ENCODE results near the gene ZBED1.
"Not testable (repeated sequence)": the region's sequence is repeated elsewhere in the genome, so short reads cannot be mapped to it uniquely, and the experiment has no call there.

The ZBED1 gene

GRCh38 chrX:2479420-2479780 lies 21.4 kb downstream of the ZBED1 start:
- H3K4me1 ChIP-seq (ENCODE audit: control insufficient read depth, insufficient read depth, low read length): peaks cover 2% of the 10 kb centered on the region
- no peak overlapping the region for H3K9ac ChIP-seq (ENCODE audit: low read depth, low read length)
- H3K27me3 ChIP-seq (ENCODE audit: control insufficient read depth, insufficient read depth, low read length): no peaks in the 10 kb centered on the region
- H3K4me2 ChIP-seq (ENCODE audit: low read length): no peak overlapping the region
- peaks cover 9% of the 10 kb centered on the region for H3K36me3 ChIP-seq (ENCODE audit: insufficient read depth, low read length)
- no peaks in the 10 kb centered on the region for H3K9me3 ChIP-seq (replicated peaks; ENCODE audit: low read length)
- H3K4me3 ChIP-seq (ENCODE audit: low read length): no peak overlapping the region

- Histone ChIP-seq H3K4me2 (ENCODE audit: low read length) (no peak overlapping the region), H3K27me3 (ENCODE audit: control insufficient read depth, insufficient read depth, low read length) (no peaks in the 10 kb centered on the region), H3K4me1 (ENCODE audit: control insufficient read depth, insufficient read depth, low read length) (no peaks in the 10 kb centered on the region), H3K9me3 (replicated peaks; ENCODE audit: low read length) (no peaks in the 10 kb centered on the region), H3K36me3 (ENCODE audit: insufficient read depth, low read length) (peaks cover 8% of the 10 kb centered on the region), H3K9ac (ENCODE audit: low read depth, low read length) (no peak overlapping the region), H3K4me3 (ENCODE audit: low read length) (no peak overlapping the region)
Observed at GRCh38 chrX:2478546-2479419, 22.0 kb downstream of the ZBED1 start.

GRCh38 chrX:2477313-2477712 lies 23.5 kb downstream of the ZBED1 start:
- not testable (repeated sequence) for H3K4me2 ChIP-seq (ENCODE audit: low read length); H3K4me1 ChIP-seq (ENCODE audit: control insufficient read depth, insufficient read depth, low read length)

GRCh38 chrX:2474963-2475726 lies 25.6 kb downstream of the ZBED1 start:
- H3K4me3 ChIP-seq (ENCODE audit: low read length): no peak overlapping the region
- H3K4me2 ChIP-seq (ENCODE audit: low read length): no peak overlapping the region
- H3K9ac ChIP-seq (ENCODE audit: low read depth, low read length): no peak overlapping the region
- H3K4me1 ChIP-seq (ENCODE audit: control insufficient read depth, insufficient read depth, low read length): no peaks in the 10 kb centered on the region
- H3K9me3 ChIP-seq (replicated peaks; ENCODE audit: low read length): no peaks in the 10 kb centered on the region
- peaks cover 8% of the 10 kb centered on the region for H3K36me3 ChIP-seq (ENCODE audit: insufficient read depth, low read length)
- no peaks in the 10 kb centered on the region for H3K27me3 ChIP-seq (ENCODE audit: control insufficient read depth, insufficient read depth, low read length)

More at GRCh38 chrX:2477313-2477712, 23.5 kb downstream of the ZBED1 start:
- not testable (repeated sequence) for H3K9ac ChIP-seq (ENCODE audit: low read depth, low read length); H3K9me3 ChIP-seq (replicated peaks; ENCODE audit: low read length); H3K4me3 ChIP-seq (ENCODE audit: low read length); H3K27me3 ChIP-seq (ENCODE audit: control insufficient read depth, insufficient read depth, low read length); H3K36me3 ChIP-seq (ENCODE audit: insufficient read depth, low read length)

GRCh38 chrX:2474280-2474962 lies 26.4 kb downstream of the ZBED1 start:
- no peak overlapping the region for H3K4me3 ChIP-seq (ENCODE audit: low read length)
- H3K4me1 ChIP-seq (ENCODE audit: control insufficient read depth, insufficient read depth, low read length): no peaks in the 10 kb centered on the region
- no peaks in the 10 kb centered on the region for H3K27me3 ChIP-seq (ENCODE audit: control insufficient read depth, insufficient read depth, low read length)
- no peaks in the 10 kb centered on the region for H3K9me3 ChIP-seq (replicated peaks; ENCODE audit: low read length)
- H3K4me2 ChIP-seq (ENCODE audit: low read length): no peak overlapping the region
- peaks cover under 1% of the 10 kb centered on the region for H3K36me3 ChIP-seq (ENCODE audit: insufficient read depth, low read length)
- H3K9ac ChIP-seq (ENCODE audit: low read depth, low read length): no peak overlapping the region

- not testable (repeated sequence) for H3K4me2 ChIP-seq (ENCODE audit: low read length); H3K4me3 ChIP-seq (ENCODE audit: low read length); H3K36me3 ChIP-seq (ENCODE audit: insufficient read depth, low read length); H3K4me1 ChIP-seq (ENCODE audit: control insufficient read depth, insufficient read depth, low read length); H3K27me3 ChIP-seq (ENCODE audit: control insufficient read depth, insufficient read depth, low read length); H3K9ac ChIP-seq (ENCODE audit: low read depth, low read length); H3K9me3 ChIP-seq (replicated peaks; ENCODE audit: low read length)
Observed at GRCh38 chrX:2473064-2473463, 27.7 kb downstream of the ZBED1 start.

GRCh38 chrX:2471641-2472040 lies 29.1 kb downstream of the ZBED1 start:
- no peaks in the 10 kb centered on the region for H3K27me3 ChIP-seq (ENCODE audit: control insufficient read depth, insufficient read depth, low read length)
- H3K36me3 ChIP-seq (ENCODE audit: insufficient read depth, low read length): no peaks in the 10 kb centered on the region
- H3K4me1 ChIP-seq (ENCODE audit: control insufficient read depth, insufficient read depth, low read length): no peaks in the 10 kb centered on the region
- no peaks in the 10 kb centered on the region for H3K9me3 ChIP-seq (replicated peaks; ENCODE audit: low read length)
- no peak overlapping the region for H3K4me3 ChIP-seq (ENCODE audit: low read length)
- no peak overlapping the region for H3K9ac ChIP-seq (ENCODE audit: low read depth, low read length)
- H3K4me2 ChIP-seq (ENCODE audit: low read length): no peak overlapping the region

- not testable (repeated sequence) for H3K4me2 ChIP-seq (ENCODE audit: low read length); H3K36me3 ChIP-seq (ENCODE audit: insufficient read depth, low read length); H3K9ac ChIP-seq (ENCODE audit: low read depth, low read length); H3K27me3 ChIP-seq (ENCODE audit: control insufficient read depth, insufficient read depth, low read length); H3K9me3 ChIP-seq (replicated peaks; ENCODE audit: low read length); H3K4me1 ChIP-seq (ENCODE audit: control insufficient read depth, insufficient read depth, low read length); H3K4me3 ChIP-seq (ENCODE audit: low read length)
Observed at GRCh38 chrX:2471126-2471525, 29.6 kb downstream of the ZBED1 start.

GRCh38 chrX:2469852-2470251 lies 30.9 kb downstream of the ZBED1 start:
- H3K4me2 ChIP-seq (ENCODE audit: low read length); H3K36me3 ChIP-seq (ENCODE audit: insufficient read depth, low read length); H3K4me3 ChIP-seq (ENCODE audit: low read length); H3K9me3 ChIP-seq (replicated peaks; ENCODE audit: low read length); H3K27me3 ChIP-seq (ENCODE audit: control insufficient read depth, insufficient read depth, low read length); H3K4me1 ChIP-seq (ENCODE audit: control insufficient read depth, insufficient read depth, low read length); H3K9ac ChIP-seq (ENCODE audit: low read depth, low read length): not testable (repeated sequence)

- H3K27me3 ChIP-seq (ENCODE audit: control insufficient read depth, insufficient read depth, low read length): no peaks in the 10 kb centered on the region
- no peaks in the 10 kb centered on the region for H3K36me3 ChIP-seq (ENCODE audit: insufficient read depth, low read length)
- H3K9me3 ChIP-seq (replicated peaks; ENCODE audit: low read length): no peaks in the 10 kb centered on the region
- no peak overlapping the region for H3K4me2 ChIP-seq (ENCODE audit: low read length)
- H3K4me1 ChIP-seq (ENCODE audit: control insufficient read depth, insufficient read depth, low read length): no peaks in the 10 kb centered on the region
- H3K4me3 ChIP-seq (ENCODE audit: low read length): no peak overlapping the region
- H3K9ac ChIP-seq (ENCODE audit: low read depth, low read length): no peak overlapping the region
Observed at GRCh38 chrX:2469196-2469685, 31.5 kb downstream of the ZBED1 start.

Data from skeletal muscle satellite cell (primary cell).